Gastrocnemius medialis (tissue), 4 donors: Measurements from ENCODE around the gene NCK2.

Experiments
- CTCF ChIP-seq, 5 experiments: fragments of 450-650 bp in 3 of 5; fragments of 200-600 bp in 2 of 5; sonication (generic) in 2 of 5; IDR thresholded peaks in 4 of 5; conservative IDR thresholded peaks in 1 of 5; 1 replicate in 4 of 5; 2 replicates in 1 of 5; pipeline ENCODE4 v1.5.1; 2016 to 2019; ENCODE audit warnings: antibody characterized with exemption in 5 of 5, mild to moderate bottlenecking in 3 of 5, moderate library complexity in 3 of 5
- POLR2A ChIP-seq, 2 donors: fragments of 450-650 bp; IDR thresholded peaks; one replicate each; pipeline ENCODE4 v1.6.1; 2017; ENCODE audit warnings: antibody characterized with exemption in 2 of 2, mild to moderate bottlenecking in 2 of 2, moderate library complexity in 2 of 2

DNA sequence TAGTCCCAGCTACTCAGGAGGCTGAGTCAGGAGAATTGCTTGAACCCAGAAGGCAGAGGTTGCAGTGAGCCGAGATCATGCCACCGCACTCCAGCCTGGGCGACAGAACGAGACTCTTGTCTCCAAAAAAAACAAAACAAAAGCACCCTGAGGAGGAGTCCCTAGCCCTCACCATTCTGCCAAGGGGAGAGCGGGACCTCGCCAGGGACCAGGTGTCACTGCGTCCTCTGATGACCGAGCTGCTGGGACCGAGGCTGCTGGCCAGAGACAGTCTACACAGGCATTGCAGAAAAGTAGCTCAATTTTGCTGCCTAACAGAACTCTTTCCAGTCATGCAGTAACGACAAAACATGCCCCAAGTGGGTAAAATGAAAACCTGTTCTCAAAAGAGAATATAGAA is 18.4 kb downstream of the NCK2 start:
- TF ChIP-seq CTCF (IDR thresholded peaks at IDR 0.05 in 4 of 5, conservative IDR thresholded peaks at IDR 0.05 in 1 of 5) (no peak), POLR2A (IDR thresholded peaks at IDR 0.05) (no peak)
